ENCODE data around the gene MYO1D. TPM values are rescaled to one million over a fixed set of nuclear protein-coding genes. Genes with fewer than 3 reads are reported as not detected.

The MYO1D gene
- total and polyA plus RNA-seq, 2 donors (not counting 3 experiments of a cell fraction or from before 2014, with no cell fraction given): 37.8 to 85.5 TPM

DNA sequence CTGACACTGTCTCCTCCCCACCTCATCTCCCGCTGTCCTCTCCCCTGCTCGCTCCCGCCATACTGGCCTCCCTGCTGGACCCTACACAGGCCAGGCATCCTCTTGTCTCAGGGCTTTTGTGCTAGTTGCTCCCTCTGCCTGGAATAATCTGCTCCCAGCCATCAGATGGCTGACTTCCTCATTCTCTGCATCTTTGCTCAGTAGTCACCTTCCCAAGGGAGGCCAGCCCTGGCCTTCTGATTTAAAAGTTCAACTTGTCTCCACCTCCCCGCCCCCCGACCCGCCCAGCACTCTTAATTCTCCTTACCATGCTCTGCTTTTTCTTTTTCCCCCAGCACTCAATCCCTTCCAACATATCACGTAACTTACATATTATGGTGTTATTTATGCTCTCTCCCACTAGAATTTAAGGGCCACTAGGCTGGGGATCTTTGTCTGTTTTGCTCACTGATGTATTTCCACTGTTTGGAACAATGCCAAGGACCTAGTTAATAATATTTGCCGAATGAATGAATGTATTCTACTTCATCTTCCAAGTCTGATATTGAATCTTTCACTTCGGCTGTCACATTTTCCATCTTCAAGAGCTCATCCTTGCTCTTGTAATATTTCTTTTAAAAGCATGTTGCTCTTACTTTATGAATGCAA lies 211.9 kb downstream of the MYO1D start:
- H3K27me3 ChIP-seq (ENCODE audit: control insufficient read depth in 2 of 2, insufficient read depth in 2 of 2, low read length in 2 of 2): no peaks in the 10 kb centered on the region
- intact Hi-C loops (cut with micrococcal nuclease) (loop anchor here (5.0 kb wide), 1 partner anchor 332 kb away; no protein-coding TSS in a partner anchor), dilution Hi-C loops (cut with MboI; ENCODE audit: extremely low pct_ligation_motif_present, low sequenced_read_pairs) (no loop called here)
- ChIA-PET CTCF (interaction anchor here (1.2 kb wide), 1 partner anchor 90 kb away, joined by 4 read pairs; no protein-coding TSS in a partner anchor), POLR2A (no interaction called here)
- no peaks in the 10 kb centered on the region for H3K9me3 ChIP-seq (replicated peaks; ENCODE audit: control insufficient read depth, insufficient read depth, low read length)
- no peaks in the 10 kb centered on the region for H4K20me1 ChIP-seq (replicated peaks; ENCODE audit: control insufficient read depth, extremely low read depth, insufficient read depth, low read length)
- H3K4me1 ChIP-seq (ENCODE audit: control insufficient read depth, extremely low read depth, insufficient read depth, low read length): no peaks in the 10 kb centered on the region
- no peaks in the 10 kb centered on the region for H3K9me1 ChIP-seq (replicated peaks; ENCODE audit: control insufficient read depth, extremely low read depth, insufficient read depth, low read length)
- no peak overlapping the region for H3K9ac ChIP-seq (replicated peaks; ENCODE audit: extremely low read depth, insufficient read depth, low read length)
- H3K4me2 ChIP-seq (ENCODE audit: insufficient read depth, low read length): no peak overlapping the region
- H3K36me3 ChIP-seq (ENCODE audit: control insufficient read depth in 2 of 2, extremely low read depth in 1 of 2, insufficient read depth in 2 of 2, low read length in 2 of 2): no peaks in the 10 kb centered on the region
- H2AFZ ChIP-seq (ENCODE audit: low read depth, low read length): no peak overlapping the region
- no peak for TF ChIP-seq FOS (IDR thresholded peaks at IDR 0.05; ENCODE audit: borderline replicate concordance, insufficient read depth, low read length)
- no peak for TF ChIP-seq JUN (IDR thresholded peaks at IDR 0.05; ENCODE audit: borderline replicate concordance, insufficient read depth, insufficient read length, low read depth)
- no peak for TF ChIP-seq EZH2 (IDR thresholded peaks at IDR 0.05; ENCODE audit: borderline replicate concordance, low read depth, low read length, severe bottlenecking)
- TF ChIP-seq, protein P1, sequence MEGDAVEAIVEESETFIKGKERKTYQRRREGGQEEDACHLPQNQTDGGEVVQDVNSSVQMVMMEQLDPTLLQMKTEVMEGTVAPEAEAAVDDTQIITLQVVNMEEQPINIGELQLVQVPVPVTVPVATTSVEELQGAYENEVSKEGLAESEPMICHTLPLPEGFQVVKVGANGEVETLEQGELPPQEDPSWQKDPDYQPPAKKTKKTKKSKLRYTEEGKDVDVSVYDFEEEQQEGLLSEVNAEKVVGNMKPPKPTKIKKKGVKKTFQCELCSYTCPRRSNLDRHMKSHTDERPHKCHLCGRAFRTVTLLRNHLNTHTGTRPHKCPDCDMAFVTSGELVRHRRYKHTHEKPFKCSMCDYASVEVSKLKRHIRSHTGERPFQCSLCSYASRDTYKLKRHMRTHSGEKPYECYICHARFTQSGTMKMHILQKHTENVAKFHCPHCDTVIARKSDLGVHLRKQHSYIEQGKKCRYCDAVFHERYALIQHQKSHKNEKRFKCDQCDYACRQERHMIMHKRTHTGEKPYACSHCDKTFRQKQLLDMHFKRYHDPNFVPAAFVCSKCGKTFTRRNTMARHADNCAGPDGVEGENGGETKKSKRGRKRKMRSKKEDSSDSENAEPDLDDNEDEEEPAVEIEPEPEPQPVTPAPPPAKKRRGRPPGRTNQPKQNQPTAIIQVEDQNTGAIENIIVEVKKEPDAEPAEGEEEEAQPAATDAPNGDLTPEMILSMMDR (IDR thresholded peaks at IDR 0.05; ENCODE audit: extremely low read depth in 1 of 2, insufficient read depth in 1 of 2, low read depth in 1 of 2, low read length in 2 of 2): no peak
- no peak for TF ChIP-seq POLR2AphosphoS5 (IDR thresholded peaks at IDR 0.05; ENCODE audit: insufficient read depth, low read depth, low read length)
- TF ChIP-seq, protein P2, sequence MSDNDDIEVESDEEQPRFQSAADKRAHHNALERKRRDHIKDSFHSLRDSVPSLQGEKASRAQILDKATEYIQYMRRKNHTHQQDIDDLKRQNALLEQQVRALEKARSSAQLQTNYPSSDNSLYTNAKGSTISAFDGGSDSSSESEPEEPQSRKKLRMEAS (IDR thresholded peaks at IDR 0.05; ENCODE audit: insufficient read depth, insufficient read length): no peak
- no peak for TF ChIP-seq MYC (IDR thresholded peaks at IDR 0.05; ENCODE audit: low read depth, low read length)
- TF ChIP-seq POLR2A (IDR thresholded peaks at IDR 0.05; ENCODE audit: low read depth, low read length): no peak
- no peak for TF ChIP-seq GATA2 (IDR thresholded peaks at IDR 0.05; ENCODE audit: insufficient read depth, insufficient read length, low read depth, low read length)
- no peak overlapping the region for H3K27ac ChIP-seq (ENCODE audit: insufficient read depth, low read depth, low read length)
- no peak overlapping the region for H3K4me3 ChIP-seq (replicated peaks in 1 of 3; ENCODE audit: insufficient read depth in 1 of 3, low read depth in 1 of 3, low read length in 3 of 3)
- FAIRE-seq (no peak), DNase-seq (ENCODE audit: low read depth, low spot score) (no peak)
- H3K79me2 ChIP-seq (ENCODE audit: control insufficient read depth, insufficient read depth, low read length): no peaks in the 10 kb centered on the region
- no TSS peak for BruUV-seq (replicated peaks)
